ENCODE measurements around the gene DSE.

Gene DSE

GRCh38 chr6:116363759-116364158, 7.0 kb upstream of the DSE start:
- DNase-seq, result no peak

- no peak for DNase-seq
Observed at GRCh38 chr6:116364321-116364720, 6.4 kb upstream of the DSE start.

GRCh38 chr6:116365743-116366142, 5.0 kb upstream of the DSE start:
- no peak for DNase-seq

- no peak for DNase-seq
Observed at GRCh38 chr6:116366740-116367275, 3.9 kb upstream of the DSE start.

GRCh38 chr6:116369540-116369939, 1.2 kb upstream of the DSE start:
- DNase-seq, result no peak

GRCh38 chr6:116369964-116370759, 585 bp upstream of the DSE start:
- no peak for DNase-seq

GRCh38 chr6:116371120-116371917, 572 bp downstream of the DSE start:
- peak; percentile 40 for DNase-seq

- DNase-seq, result no peak
Observed at GRCh38 chr6:116371918-116372209, 1.1 kb downstream of the DSE start.

- no peak for DNase-seq
Observed at GRCh38 chr6:116373300-116373699, 2.6 kb downstream of the DSE start.

GRCh38 chr6:116373940-116374339, 3.2 kb downstream of the DSE start:
- no peak for DNase-seq

GRCh38 chr6:116374586-116374985, 3.8 kb downstream of the DSE start:
- no peak for DNase-seq

GRCh38 chr6:116375262-116375661, 4.5 kb downstream of the DSE start:
- no peak for DNase-seq

GRCh38 chr6:116376149-116376548, 5.4 kb downstream of the DSE start:
- DNase-seq, result no peak

- no peak for DNase-seq
Observed at GRCh38 chr6:116379764-116380163, 9.0 kb downstream of the DSE start.

- DNase-seq, result no peak
Observed at GRCh38 chr6:116380346-116380745, 9.6 kb downstream of the DSE start.

- no peak for DNase-seq
Observed at GRCh38 chr6:116381000-116381399, 10.3 kb downstream of the DSE start.

GRCh38 chr6:116382587-116382986, 11.8 kb downstream of the DSE start:
- no peak for DNase-seq

- DNase-seq, result no peak
Observed at GRCh38 chr6:116384727-116385458, 14.1 kb downstream of the DSE start.

GRCh38 chr6:116385459-116385802, 14.7 kb downstream of the DSE start:
- no peak for DNase-seq

- DNase-seq, result no peak
Observed at GRCh38 chr6:116385921-116386320, 15.2 kb downstream of the DSE start.

GRCh38 chr6:116386581-116387299, 16.0 kb downstream of the DSE start:
- no peak for DNase-seq

- DNase-seq, result no peak
Observed at GRCh38 chr6:116387374-116387773, 16.6 kb downstream of the DSE start.

GRCh38 chr6:116388924-116389323, 18.2 kb downstream of the DSE start:
- no peak for DNase-seq

Measured in activated CD4-positive, alpha-beta T cell treated with anti-CD3 and anti-CD28 coated beads for 48 hours (primary cell).